CD4-positive, alpha-beta T cell treated with Interleukin-17A for 4 hours (primary cell): ENCODE results near the gene NAPSA.
"Not testable (repeated sequence)": the region's sequence is repeated elsewhere in the genome, so short reads cannot be mapped to it uniquely, and the experiment has no call there.

Experiments
- DNase-seq: peaks from one replicate; pipeline ENCODE4 v3.0.0-alpha.2; 2020; ENCODE audit warnings: mixed read lengths

Gene NAPSA

DNA sequence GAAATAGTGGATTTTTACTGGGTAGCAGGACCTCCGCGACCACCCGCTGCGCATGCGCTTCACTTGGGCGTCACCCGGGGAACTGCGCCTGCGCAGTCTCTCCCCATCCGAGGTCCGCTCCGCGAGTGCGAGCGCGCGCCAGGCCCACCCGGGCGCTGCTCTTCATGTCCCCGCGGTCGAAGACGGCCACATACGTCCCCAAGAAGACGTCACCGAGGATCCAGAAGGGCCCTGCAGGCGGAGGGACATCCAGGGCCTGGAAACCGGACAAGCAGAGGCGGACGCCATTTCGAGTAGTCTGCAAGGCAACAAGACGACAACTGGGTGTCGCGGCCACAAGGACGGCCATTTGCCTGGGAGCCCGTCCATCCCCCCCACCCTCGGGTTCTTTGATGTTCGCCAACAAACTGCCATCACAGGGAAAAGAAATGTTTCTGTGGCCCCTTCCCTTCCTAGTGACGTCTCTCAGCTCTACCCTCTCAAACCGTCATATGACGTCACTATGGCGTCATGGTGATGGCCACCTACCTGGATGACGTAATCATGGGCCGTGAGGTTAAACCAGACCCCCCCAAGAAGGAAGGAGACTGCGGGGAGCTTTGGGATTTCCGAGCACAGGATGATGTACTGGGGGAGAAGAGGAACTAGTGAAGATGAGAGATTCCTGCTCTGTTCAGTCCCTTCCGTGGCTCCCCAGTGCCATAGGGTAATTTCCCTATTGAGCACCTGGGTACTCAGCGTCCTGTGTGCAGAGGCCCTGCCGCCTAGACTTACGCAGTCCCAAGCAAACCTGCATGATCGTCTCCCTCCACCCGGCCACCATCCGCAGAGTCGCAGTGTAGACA lies 6.7 kb downstream of the NAPSA start:
- peak; percentile 84 for DNase-seq

DNA sequence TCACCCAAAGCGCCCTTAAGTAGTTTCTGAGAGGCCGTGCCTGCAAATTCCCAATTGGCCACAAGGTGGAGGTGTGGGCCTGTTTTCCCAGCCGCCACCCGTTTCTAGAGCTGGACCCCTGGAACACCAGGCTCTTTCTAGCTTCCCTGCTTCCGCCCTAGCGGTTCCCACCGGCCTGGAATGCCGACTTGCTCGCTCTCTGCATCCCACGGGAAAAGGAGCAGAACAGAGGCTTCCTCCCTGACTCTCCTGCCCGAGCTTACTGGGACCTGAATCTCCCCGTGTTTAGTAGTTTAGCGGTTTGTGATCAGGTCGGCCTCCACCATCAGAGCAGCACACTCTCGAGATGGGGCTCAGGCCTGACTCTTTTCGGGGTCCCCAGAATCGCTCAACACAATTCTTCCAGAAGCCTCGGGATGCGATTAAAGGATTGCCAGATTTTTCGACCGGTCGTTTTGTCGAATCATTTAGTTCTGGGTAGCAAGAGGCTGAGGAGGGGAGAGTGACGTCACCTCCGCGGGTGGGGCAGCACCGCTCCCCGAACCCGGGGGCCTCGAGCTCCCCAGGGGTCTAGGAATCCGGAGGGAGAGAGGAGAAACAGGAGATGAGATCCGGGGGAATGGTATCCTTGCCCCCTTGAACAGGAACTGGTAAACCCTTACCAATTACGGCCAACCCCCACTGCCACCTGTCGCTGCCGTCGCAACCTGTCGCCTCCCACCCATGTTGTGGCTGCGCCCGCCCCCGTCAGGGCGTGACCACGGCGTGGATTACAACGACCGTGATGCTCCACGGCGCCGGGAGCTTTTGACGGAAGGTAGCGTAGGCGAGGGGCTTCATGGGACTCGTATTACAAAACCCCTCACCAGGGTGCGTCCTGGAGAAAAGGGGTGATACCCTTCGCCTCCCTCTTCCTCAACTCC lies 8.0 kb downstream of the NAPSA start:
- peak; percentile 91 for DNase-seq

DNA sequence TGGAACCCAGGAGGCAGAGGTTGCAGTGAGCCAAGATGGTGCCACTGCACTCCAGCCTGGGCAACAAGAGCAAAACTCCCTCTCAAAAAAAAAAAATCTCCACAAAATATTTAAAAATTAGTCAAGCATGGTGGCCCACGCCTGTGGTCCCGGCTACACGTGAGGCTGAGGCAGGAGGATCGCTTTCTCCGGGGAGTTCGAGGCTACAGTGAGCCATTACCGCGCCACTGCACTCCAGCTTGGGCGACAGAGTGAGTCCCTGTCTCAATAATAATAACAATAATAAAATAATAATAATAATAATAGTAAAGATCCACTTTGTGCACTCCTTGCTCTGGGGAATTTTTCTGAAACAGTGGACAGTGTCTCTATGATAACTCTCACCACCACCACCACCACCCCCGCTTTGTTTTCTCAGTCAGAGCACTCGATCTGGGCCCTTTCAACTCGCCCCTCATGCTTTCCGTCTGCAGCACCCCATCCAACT lies 8.7 kb downstream of the NAPSA start:
- DNase-seq, result no peak

DNA sequence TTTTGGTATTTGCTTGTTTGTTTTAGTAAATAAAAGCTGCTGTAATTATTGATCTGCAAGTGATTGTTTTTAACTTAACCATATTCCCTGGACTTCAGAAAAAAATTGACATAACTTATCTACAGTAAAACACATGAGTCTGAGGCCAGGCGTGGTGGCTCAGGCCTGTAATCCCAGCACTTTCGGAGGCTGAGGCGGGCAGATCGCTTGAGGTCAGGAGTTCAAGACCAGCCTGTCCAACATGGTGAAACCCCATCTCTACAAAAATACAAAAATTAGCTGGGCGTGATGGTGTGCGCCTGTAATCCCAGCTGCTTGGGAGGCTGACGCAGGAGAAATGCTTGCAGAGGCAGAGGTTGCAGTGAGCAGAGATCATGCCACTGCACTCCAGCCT lies 12.0 kb downstream of the NAPSA start:
- DNase-seq, result not testable (repeated sequence)

GRCh38 chr19:50352242-50352641 lies 13.2 kb downstream of the NAPSA start:
- no peak for DNase-seq

GRCh38 chr19:50349277-50350057 lies 16.0 kb downstream of the NAPSA start:
- no peak for DNase-seq

- not testable (repeated sequence) for DNase-seq
These were observed 18.3 kb downstream of the NAPSA start for GRCh38 chr19:50347089-50347581.

GRCh38 chr19:50344661-50345318 lies 20.6 kb downstream of the NAPSA start:
- DNase-seq, result no peak

- no peak for DNase-seq
These were observed 24.3 kb downstream of the NAPSA start for GRCh38 chr19:50341091-50341564.

GRCh38 chr19:50340331-50340730 lies 25.1 kb downstream of the NAPSA start:
- no peak for DNase-seq

- not testable (repeated sequence) for DNase-seq
These were observed 28.4 kb downstream of the NAPSA start for GRCh38 chr19:50337031-50337430.

GRCh38 chr19:50334741-50335421 lies 30.6 kb downstream of the NAPSA start:
- no peak for DNase-seq

GRCh38 chr19:50333737-50334617 lies 31.5 kb downstream of the NAPSA start:
- peak; percentile 86 for DNase-seq

DNA sequence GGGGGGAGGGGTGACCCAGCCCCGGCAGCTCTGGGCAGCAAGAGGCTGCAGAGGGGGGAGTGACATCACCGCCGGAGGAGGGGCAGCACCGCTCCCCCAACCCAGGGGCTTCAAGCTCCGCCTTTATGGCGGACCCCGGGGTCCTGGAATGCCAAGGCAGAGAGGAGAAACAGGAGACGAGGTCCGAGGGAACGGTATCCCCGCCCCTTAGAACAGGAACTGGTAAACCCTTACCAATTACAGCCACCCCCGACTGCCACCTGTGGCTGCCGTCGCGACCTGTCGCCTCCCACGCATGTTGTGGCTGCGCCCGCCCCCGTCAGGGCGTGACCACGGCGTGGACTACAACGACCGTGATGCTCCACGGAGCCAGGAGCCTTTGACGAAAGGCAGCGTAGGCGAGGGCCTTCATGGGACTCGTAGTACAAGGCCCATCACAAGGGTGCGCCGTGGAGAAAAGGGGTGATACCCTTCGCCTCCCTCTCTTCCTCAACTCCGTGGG lies 32.2 kb downstream of the NAPSA start:
- peak; percentile 87 for DNase-seq

DNA sequence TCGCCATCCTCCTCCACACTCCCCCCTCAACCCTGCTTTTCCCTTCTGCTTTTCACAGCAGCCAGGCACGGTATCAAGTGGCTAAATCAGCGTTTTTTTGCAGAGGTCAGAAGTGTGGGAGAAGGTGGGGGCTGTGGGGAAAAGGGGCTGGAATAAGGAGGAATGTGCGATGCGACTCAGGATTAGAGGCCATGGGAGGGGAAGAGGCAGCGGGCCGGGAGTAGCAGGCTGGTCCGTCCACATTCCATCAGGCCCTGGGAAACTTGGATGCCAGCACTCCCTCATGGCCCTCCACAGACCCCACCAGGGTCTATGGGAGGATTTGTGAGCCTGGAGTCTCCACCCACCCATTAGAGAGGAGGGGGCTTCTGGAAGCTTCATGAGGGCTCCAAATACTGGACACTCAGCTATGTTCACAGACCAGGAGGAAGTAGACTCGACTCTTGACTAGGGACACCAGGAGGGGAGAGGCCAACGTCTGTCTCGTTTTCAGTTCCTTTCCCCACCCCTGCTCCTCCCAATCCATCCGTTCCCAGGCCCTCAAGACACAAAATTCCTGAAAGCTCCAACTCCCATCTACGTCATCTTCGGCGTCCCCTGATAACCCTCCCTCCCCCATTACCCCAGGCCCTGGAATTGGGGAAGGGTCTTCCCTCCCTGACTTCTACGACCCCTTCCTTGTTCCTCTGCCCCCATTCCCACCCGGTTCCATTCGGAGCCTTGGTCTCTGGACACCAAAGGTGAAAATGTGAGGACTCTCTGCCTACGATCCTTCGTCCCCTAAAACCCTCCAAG lies 33.0 kb downstream of the NAPSA start:
- no peak for DNase-seq

GRCh38 chr19:50331994-50332243 lies 33.5 kb downstream of the NAPSA start:
- DNase-seq, result no peak

DNA sequence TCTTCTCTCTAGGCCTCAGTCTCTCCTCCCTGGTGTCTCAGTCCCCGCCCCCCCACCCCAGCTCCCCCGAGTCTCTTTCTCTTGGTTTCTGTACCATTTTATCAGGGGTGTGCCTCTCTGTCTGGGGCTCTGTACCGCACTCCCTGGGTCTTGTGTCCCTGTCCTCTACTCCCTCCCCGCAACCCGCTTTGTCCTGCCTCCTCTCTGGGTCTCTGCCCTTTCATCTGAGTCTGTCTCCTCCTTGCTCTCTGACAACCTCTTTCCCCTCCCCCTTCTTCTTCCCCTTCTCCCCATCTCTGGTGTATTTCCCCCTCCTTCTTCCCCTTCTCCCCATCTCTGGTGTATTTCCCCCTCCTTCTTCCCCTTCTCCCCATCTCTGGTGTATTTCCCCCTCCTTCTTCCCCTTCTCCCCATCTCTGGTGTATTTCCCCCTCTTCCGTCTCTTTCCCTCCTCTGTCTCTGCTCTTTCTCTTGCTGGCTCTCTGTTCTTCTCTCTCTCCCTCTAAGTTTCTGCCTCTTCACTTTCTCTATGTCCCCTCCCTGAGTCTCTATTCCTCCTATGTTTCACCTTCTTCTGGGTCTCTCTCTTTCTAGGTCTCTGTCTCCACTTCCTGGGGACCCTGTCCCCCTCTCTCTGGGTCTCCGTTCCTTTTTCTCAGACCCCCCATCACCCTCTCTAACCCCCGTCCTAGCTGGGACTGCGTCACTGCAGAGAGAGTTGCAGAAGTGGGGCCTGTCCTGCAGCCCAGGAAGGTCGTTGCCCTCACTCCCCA lies 34.0 kb downstream of the NAPSA start:
- DNase-seq, result no peak

DNA sequence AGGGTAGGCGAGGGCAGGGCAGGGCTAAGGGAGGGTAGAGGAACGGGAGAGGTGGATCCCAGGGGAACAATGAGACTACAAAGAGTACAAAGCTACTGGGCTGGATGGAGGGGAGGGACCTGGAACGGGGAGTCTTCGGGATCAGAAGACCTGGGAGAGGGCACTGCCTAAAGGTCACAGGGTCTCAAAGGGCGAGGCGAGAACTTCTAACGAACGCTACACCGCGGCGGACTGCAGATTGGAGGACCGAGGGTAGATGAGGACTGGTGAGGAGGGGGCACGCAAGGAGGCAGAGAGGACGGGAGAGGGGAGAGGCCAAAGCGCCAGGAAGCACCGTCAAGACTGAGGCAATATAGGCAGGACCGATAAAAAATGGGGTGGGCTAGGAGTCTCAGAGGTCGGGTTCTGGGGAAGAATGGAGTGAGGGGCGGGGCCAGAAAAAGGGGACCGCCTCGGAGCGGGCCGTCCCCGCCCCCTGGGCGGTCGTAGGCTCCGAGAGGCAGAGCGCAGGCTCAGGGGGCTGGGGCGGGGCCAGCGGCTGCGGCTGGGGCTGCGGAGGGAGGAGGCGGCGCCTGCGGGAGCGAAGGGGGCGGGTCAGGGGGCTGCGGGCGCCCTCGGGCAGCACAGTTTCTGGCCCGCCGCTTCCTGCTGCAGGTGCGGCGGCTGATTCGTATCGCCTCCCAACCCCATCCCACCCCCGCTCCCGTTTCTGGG lies 34.9 kb downstream of the NAPSA start:
- peak; percentile 76 for DNase-seq
